Naive B cell (primary cell): ENCODE results near the gene TEX14. TPM values are rescaled to one million over a fixed set of nuclear protein-coding genes. Genes with fewer than 3 reads are reported as not detected.
A peak's percentile ranks its signal among the peaks of the same experiment; 100 is the strongest.

Experiments used
- ATAC-seq, 2 donors: fragments of 150-1000 bp; cut with Tn5 transposase; 2 replicates each; pipeline ENCODE4 v1.10.0; 2021; ENCODE audit warnings: low read depth in 2 of 2, mild to moderate bottlenecking in 2 of 2, moderate library complexity in 2 of 2
- DNase-seq: peaks from one replicate; pipeline ENCODE4 v3.0.0; 2022
- H3K27ac Mint-ChIP-seq, 6 donors: one replicate each; pipeline ENCODE4 v1.8.0; 2020 to 2022; ENCODE audit warnings: mild to moderate bottlenecking in 6 of 6, mixed read lengths in 6 of 6, moderate library complexity in 5 of 6, inconsistent platforms in 2 of 6
- H3K27me3 Mint-ChIP-seq, 3 donors: one replicate each; pipeline ENCODE4 v1.8.0; 2021 to 2022; ENCODE audit warnings: mixed read lengths in 3 of 3, mild to moderate bottlenecking in 1 of 3
- H3K36me3 Mint-ChIP-seq, 2 donors: one replicate each; pipeline ENCODE4 v1.8.0; 2020 to 2022; ENCODE audit warnings: mixed read lengths in 2 of 2, inconsistent platforms in 1 of 2, mild to moderate bottlenecking in 1 of 2
- H3K4me1 Mint-ChIP-seq, 3 donors: one replicate each; pipeline ENCODE4 v1.8.0; 2020 to 2022; ENCODE audit warnings: mixed read lengths in 3 of 3, inconsistent platforms in 1 of 3, mild to moderate bottlenecking in 1 of 3, moderate library complexity in 1 of 3
- H3K4me3 Mint-ChIP-seq, 8 donors: one replicate each; pipeline ENCODE4 v1.8.0; 2020 to 2022; ENCODE audit warnings: mild to moderate bottlenecking in 8 of 8, mixed read lengths in 8 of 8, moderate library complexity in 8 of 8, inconsistent platforms in 2 of 8
- H3K9me3 Mint-ChIP-seq, 7 donors: one replicate each; pipeline ENCODE4 v1.8.0; 2020 to 2022; ENCODE audit warnings: mixed read lengths in 7 of 7, mild to moderate bottlenecking in 5 of 7, inconsistent platforms in 2 of 7, moderate library complexity in 1 of 7
- polyA plus RNA-seq, 6 donors: library from polyadenylated mRNA; unstranded; fragments of 300-500 nt; fragmentation: Illumina TruSeq; gene quantifications; one replicate each; pipeline ENCODE4 v1.2.3, GENCODE V29; 2021; ENCODE audit warnings: low read depth in 6 of 6

The TEX14 gene
- polyA plus RNA-seq, result 1 to 10 TPM in 1 of 6 donors, under 1 TPM in 2, not detected in 3; 0.26 to 1.0 (median 0.44) TPM

GRCh38 chr17:58691701-58692238 lies at the start of gene TEX14:
Gene TEX14 (minus strand): TSS chr17:58692045. CDS start chr17:58652001, 40,044 bp downstream.
- Mint-ChIP-seq H3K4me1 (peaks cover 18 to 20% (median 19%) of the 10 kb centered on the region in 3 donors), H3K9me3 (peaks cover 0 to 2% (median 0%) of the 10 kb centered on the region in 7 donors), H3K27me3 (peaks cover 0 to 6% (median 0%) of the 10 kb centered on the region in 3 donors), H3K4me3 (peak within 1 kb of the TSS; percentile 93 to 97 (median 95)), H3K36me3 (no peaks in the 10 kb centered on the region), H3K27ac (peak within 1 kb of the TSS; percentile 89 to 94 (median 92))
- ATAC-seq (no peak), DNase-seq (no peak)

GRCh38 chr17:58741121-58741625 lies 49.3 kb upstream of the TEX14 start:
- Mint-ChIP-seq H3K9me3 (no peaks in the 10 kb centered on the region), H3K36me3 (no peaks in the 10 kb centered on the region), H3K4me3 (no peak overlapping the region), H3K4me1 (no peaks in the 10 kb centered on the region), H3K27ac (peak overlapping the region in 2 of 6 donors; percentile 26 to 40), H3K27me3 (no peaks in the 10 kb centered on the region)
- ATAC-seq (no peak), DNase-seq (no peak)

- H3K27me3 Mint-ChIP-seq, result no peaks in the 10 kb centered on the region
- ATAC-seq, result no peak
- no peaks in the 10 kb centered on the region for H3K9me3 Mint-ChIP-seq
These were observed 43.0 kb upstream of the TEX14 start for GRCh38 chr17:58734811-58735210.

GRCh38 chr17:58734040-58734439 lies 42.2 kb upstream of the TEX14 start:
- no peak for DNase-seq
- no peak for ATAC-seq
- Mint-ChIP-seq H3K4me1 (no peaks in the 10 kb centered on the region), H3K9me3 (no peaks in the 10 kb centered on the region), H3K36me3 (peaks cover 0 to 6% of the 10 kb centered on the region in 2 donors), H3K27ac (no peak overlapping the region), H3K27me3 (no peaks in the 10 kb centered on the region), H3K4me3 (no peak overlapping the region)

More at GRCh38 chr17:58734811-58735210, 43.0 kb upstream of the TEX14 start:
- H3K4me1 Mint-ChIP-seq, result no peaks in the 10 kb centered on the region
- H3K27ac Mint-ChIP-seq, result no peak overlapping the region
- H3K4me3 Mint-ChIP-seq, result no peak overlapping the region
- H3K36me3 Mint-ChIP-seq, result peaks cover 0 to 6% of the 10 kb centered on the region in 2 donors
- DNase-seq, result no peak

GRCh38 chr17:58730937-58731336 lies 39.1 kb upstream of the TEX14 start:
- DNase-seq (no peak), ATAC-seq (no peak)
- H3K27me3 Mint-ChIP-seq, result no peaks in the 10 kb centered on the region
- H3K36me3 Mint-ChIP-seq, result peaks cover 0 to 11% of the 10 kb centered on the region in 2 donors
- H3K27ac Mint-ChIP-seq, result no peak overlapping the region
- no peak overlapping the region for H3K4me3 Mint-ChIP-seq
- no peaks in the 10 kb centered on the region for H3K4me1 Mint-ChIP-seq
- H3K9me3 Mint-ChIP-seq, result no peaks in the 10 kb centered on the region

- Mint-ChIP-seq H3K9me3 (no peaks in the 10 kb centered on the region), H3K27me3 (no peaks in the 10 kb centered on the region), H3K27ac (no peak overlapping the region), H3K36me3 (peaks cover 0 to 19% of the 10 kb centered on the region in 2 donors), H3K4me1 (no peaks in the 10 kb centered on the region), H3K4me3 (no peak overlapping the region)
- DNase-seq, result no peak
- no peak for ATAC-seq
These were observed 37.0 kb upstream of the TEX14 start for GRCh38 chr17:58728798-58729197.

GRCh38 chr17:58722696-58723095 lies 30.9 kb upstream of the TEX14 start:
- no peaks in the 10 kb centered on the region for H3K27me3 Mint-ChIP-seq
- H3K4me3 Mint-ChIP-seq, result no peak overlapping the region
- ATAC-seq (no peak), DNase-seq (no peak)
- peak overlapping the region in 1 of 6 donors; percentile 79 for H3K27ac Mint-ChIP-seq
- H3K36me3 Mint-ChIP-seq, result peaks cover 0 to 13% of the 10 kb centered on the region in 2 donors
- no peaks in the 10 kb centered on the region for H3K4me1 Mint-ChIP-seq
- no peaks in the 10 kb centered on the region for H3K9me3 Mint-ChIP-seq

- Mint-ChIP-seq H3K4me3 (no peak overlapping the region), H3K27ac (no peak overlapping the region), H3K27me3 (no peaks in the 10 kb centered on the region), H3K9me3 (no peaks in the 10 kb centered on the region), H3K36me3 (peaks cover 0 to 13% of the 10 kb centered on the region in 2 donors), H3K4me1 (no peaks in the 10 kb centered on the region)
- ATAC-seq (no peak), DNase-seq (no peak)
These were observed 30.4 kb upstream of the TEX14 start for GRCh38 chr17:58722274-58722673.

- Mint-ChIP-seq H3K4me3 (no peak overlapping the region), H3K27me3 (no peaks in the 10 kb centered on the region), H3K36me3 (peaks cover 12 to 17% of the 10 kb centered on the region in 2 donors), H3K27ac (no peak overlapping the region), H3K4me1 (peaks cover 0 to 10% (median 7%) of the 10 kb centered on the region in 3 donors), H3K9me3 (no peaks in the 10 kb centered on the region)
- peak; percentile 47 for DNase-seq
- peak; percentile 32 to 43 for ATAC-seq
These were observed 19.2 kb upstream of the TEX14 start for GRCh38 chr17:58710948-58711552.

GRCh38 chr17:58706351-58707140 lies 14.7 kb upstream of the TEX14 start:
- H3K4me1 Mint-ChIP-seq, result peaks cover 0 to 10% (median 7%) of the 10 kb centered on the region in 3 donors
- no peaks in the 10 kb centered on the region for H3K9me3 Mint-ChIP-seq
- H3K36me3 Mint-ChIP-seq, result peaks cover 12 to 13% of the 10 kb centered on the region in 2 donors
- DNase-seq (no peak), ATAC-seq (no peak)
- H3K27me3 Mint-ChIP-seq, result no peaks in the 10 kb centered on the region
- peak overlapping the region in 4 of 6 donors; percentile 11 to 81 (median 52) for H3K27ac Mint-ChIP-seq
- H3K4me3 Mint-ChIP-seq, result no peak overlapping the region

- DNase-seq (no peak), ATAC-seq (no peak)
- no peak overlapping the region for H3K27ac Mint-ChIP-seq
- peaks cover 0 to 5% of the 10 kb centered on the region in 2 donors for H3K36me3 Mint-ChIP-seq
- H3K4me1 Mint-ChIP-seq, result peaks cover 0 to 5% (median 0%) of the 10 kb centered on the region in 3 donors
- H3K9me3 Mint-ChIP-seq, result no peaks in the 10 kb centered on the region
- H3K27me3 Mint-ChIP-seq, result no peaks in the 10 kb centered on the region
- no peak overlapping the region for H3K4me3 Mint-ChIP-seq
These were observed 12.1 kb upstream of the TEX14 start for GRCh38 chr17:58703916-58704286.

- Mint-ChIP-seq H3K27me3 (no peaks in the 10 kb centered on the region), H3K4me3 (no peak overlapping the region), H3K27ac (no peak overlapping the region), H3K36me3 (peaks cover 0 to 5% of the 10 kb centered on the region in 2 donors), H3K9me3 (no peaks in the 10 kb centered on the region), H3K4me1 (peaks cover 0 to 5% (median 0%) of the 10 kb centered on the region in 3 donors)
- ATAC-seq (no peak), DNase-seq (no peak)
These were observed 11.5 kb upstream of the TEX14 start for GRCh38 chr17:58703137-58703915.

- Mint-ChIP-seq H3K36me3 (peaks cover 0 to 5% of the 10 kb centered on the region in 2 donors), H3K9me3 (no peaks in the 10 kb centered on the region), H3K4me3 (no peak overlapping the region), H3K27ac (peak overlapping the region in 1 of 6 donors; percentile 83), H3K4me1 (peaks cover 0 to 5% (median 0%) of the 10 kb centered on the region in 3 donors), H3K27me3 (no peaks in the 10 kb centered on the region)
- no peak for ATAC-seq
- no peak for DNase-seq
These were observed 10.9 kb upstream of the TEX14 start for GRCh38 chr17:58702708-58703107.
